HepG2 (cell line): Measurements from ENCODE around the gene CDH2. TPM values are rescaled to one million over a fixed set of nuclear protein-coding genes. Genes with fewer than 3 reads are reported as not detected.

ENCODE experiments used
- ATAC-seq: fragments of 200-7000 bp; cut with Tn5 transposase; 3 replicates; pipeline ENCODE4 v1.9.1; 2020; ENCODE audit warnings: mild to moderate bottlenecking, moderate library complexity
- BruUV-seq: library from RNA; stranded (reverse); fragments of 400-500 nt; replicated peaks from 2 replicates; lab custom pipeline; 2021; lab: Mats Ljungman, UMichigan
- CTCF ChIA-PET: fragments of 300-600 bp; formaldehyde crosslinking; extraction: SDS; loops from one replicate; lab custom pipeline; 2021; ENCODE audit warnings: low total read pairs, inconsistent platforms, low intra/inter-chr PET ratio; lab: Yijun Ruan, JAX
- POLR2A ChIA-PET: fragments of 350-600 bp; sonication (Branson Sonifier 250); formaldehyde crosslinking; loops from one replicate; lab custom pipeline; 2020; ENCODE audit warnings: antibody characterized with exemption, inconsistent platforms; lab: Yijun Ruan, JAX
- DNase-seq: peaks from one replicate; pipeline ENCODE4 v3.0.0-alpha.2; 2015; ENCODE audit warnings: low spot score
- FAIRE-seq: peaks from 3 replicates; lab custom pipeline; 2011; peaks lifted over from hg19 to GRCh38; lab: Jason Lieb, UNC
- H2AFZ ChIP-seq: one replicate; pipeline ENCODE4 v1.6.1; 2011; ENCODE audit warnings: low read length, inconsistent platforms
- H3K27ac ChIP-seq: fragments of 300-600 bp; 3 replicates; pipeline ENCODE4 v1.8.0; 2011; ENCODE audit warnings: mixed run types, mild to moderate bottlenecking, mixed read lengths, low read length, inconsistent platforms; ENCODE audit not compliant: insufficient read depth; ENCODE audit errors: extremely low read length
- H3K27me3 ChIP-seq, 2 experiments: fragments of 200-600 bp in 1 of 2; 2 replicates in 1 of 2; 3 replicates in 1 of 2; pipeline versions ENCODE4 v1.6.0 to v1.8.0; 2011; ENCODE audit warnings: low read length in 2 of 2, mild to moderate bottlenecking in 2 of 2, moderate library complexity in 2 of 2, inconsistent platforms in 1 of 2; ENCODE audit not compliant: insufficient read depth in 2 of 2, control insufficient read depth in 1 of 2
- H3K36me3 ChIP-seq, 2 experiments: fragments of 200-600 bp in 1 of 2; replicated peaks in 1 of 2; 2 replicates in 1 of 2; 3 replicates in 1 of 2; pipeline versions ENCODE4 v1.5.1 to v1.8.0; 2011; ENCODE audit warnings: low read length in 2 of 2, inconsistent platforms in 1 of 2; ENCODE audit not compliant: insufficient read depth in 2 of 2, control insufficient read depth in 1 of 2
- H3K4me1 ChIP-seq: 2 replicates; pipeline ENCODE4 v1.5.1; 2012; ENCODE audit warnings: low read length, inconsistent platforms; ENCODE audit not compliant: insufficient read depth
- H3K4me2 ChIP-seq: 2 replicates; pipeline ENCODE4 v1.6.0; 2011; ENCODE audit warnings: low read depth, low read length, inconsistent platforms
- H3K4me3 ChIP-seq, 3 experiments: fragments of 200-600 bp in 1 of 3; sonication (generic), shearing (Covaris generic) in 1 of 3; replicated peaks in 1 of 3; 2 replicates each; pipeline ENCODE4 v1.5.1; 2011 to 2016; ENCODE audit warnings: low read length in 3 of 3, inconsistent platforms in 2 of 3, low read depth in 2 of 3, mild to moderate bottlenecking in 2 of 3, control low read depth in 1 of 3, mixed read lengths in 1 of 3; ENCODE audit not compliant: insufficient read depth in 1 of 3
- H3K79me2 ChIP-seq: one replicate; pipeline ENCODE4 v1.6.1; 2011; ENCODE audit warnings: low read length, inconsistent platforms; ENCODE audit not compliant: insufficient read depth
- H3K9ac ChIP-seq: 2 replicates; pipeline ENCODE4 v1.6.0; 2011; ENCODE audit warnings: mild to moderate bottlenecking, low read depth, low read length, inconsistent platforms; ENCODE audit not compliant: insufficient read depth
- H3K9me3 ChIP-seq: 2 replicates; pipeline ENCODE4 v1.5.1; 2012; ENCODE audit warnings: mild to moderate bottlenecking, low read length
- H4K20me1 ChIP-seq: 2 replicates; pipeline ENCODE4 v1.6.0; 2011; ENCODE audit warnings: inconsistent platforms, mild to moderate bottlenecking, low read length, moderate library complexity; ENCODE audit not compliant: insufficient read depth
- ASH2L ChIP-seq: fragments of 300-600, 200-600 bp; sonication (generic); IDR thresholded peaks from 2 replicates; pipeline ENCODE4 v1.7.0; 2017; ENCODE audit warnings: low read depth, mild to moderate bottlenecking, moderate library complexity, mixed read lengths, low read length; ENCODE audit not compliant: insufficient read length
- ATM ChIP-seq: fragments of 450-650 bp; IDR thresholded peaks from 2 replicates; pipeline ENCODE4 v1.7.1; 2017; ENCODE audit warnings: mild to moderate bottlenecking, borderline replicate concordance
- IRX3 ChIP-seq: sonication (generic); formaldehyde crosslinking; IDR thresholded peaks from 2 replicates; pipeline ENCODE4 v1.8.1; 2023; ENCODE audit warnings: mild to moderate bottlenecking, low read depth, missing genetic modification reagents, borderline replicate concordance
- NFATC3 ChIP-seq: sonication (generic); formaldehyde crosslinking; IDR thresholded peaks from 2 replicates; pipeline ENCODE4 v1.5.1; 2020; ENCODE audit warnings: mild to moderate bottlenecking, missing genetic modification reagents
- NFRKB ChIP-seq: fragments of 450-650 bp; IDR thresholded peaks from 2 replicates; pipeline ENCODE4 v1.6.1; 2017
- PAX8 ChIP-seq: sonication (generic); formaldehyde crosslinking; IDR thresholded peaks from 2 replicates; pipeline ENCODE4 v1.8.0; 2022; ENCODE audit warnings: mild to moderate bottlenecking, missing genetic modification reagents, borderline replicate concordance
- RELA ChIP-seq: sonication (generic); formaldehyde crosslinking; IDR thresholded peaks from 2 replicates; pipeline ENCODE4 v1.4.0; 2020; ENCODE audit warnings: missing genetic modification reagents
- SYNCRIP ChIP-seq: fragments of 200-400 bp; formaldehyde crosslinking; IDR thresholded peaks from 2 replicates; pipeline ENCODE4 v1.6.1; 2018; ENCODE audit warnings: mild to moderate bottlenecking, low read depth, low read length; ENCODE audit not compliant: insufficient read depth
- ZNF329 ChIP-seq: sonication (generic); formaldehyde crosslinking; IDR thresholded peaks from 2 replicates; pipeline ENCODE4 v1.9.0; 2021; ENCODE audit warnings: low read depth, mild to moderate bottlenecking, missing genetic modification reagents
- WGBS: methylation state at CpG from one replicate; pipeline ENCODE4 v1.1.6; 2017; ENCODE audit warnings: low lambda C conversion rate; 5-methylcytosine and 5-hydroxymethylcytosine counted together
- in situ Hi-C: cut with HindIII; loops from 2 replicates; pipeline ENCODE4 v1.10.0; 2017; ENCODE audit warnings: low pct_unique_long_range_greater_than_20kb; ENCODE audit not compliant: extremely low pct_ligation_motif_present
- intact Hi-C: fragments of 100-400 bp; cut with micrococcal nuclease; formaldehyde crosslinking; loops from one replicate; pipeline ENCODE4 v1.10.0; 2022; ENCODE audit not compliant: unreplicated experiment
- polyA plus RNA-seq, 8 experiments: library from polyadenylated mRNA; depleted of rRNA in 3 of 8; stranded (reverse) in 7 of 8; unstranded in 1 of 8; fragments of >200 nt; fragmentation: Illumina TruSeq in 4 of 8; extraction: Trizol in 4 of 8; gene quantifications; 2 replicates each; pipeline versions ENCODE4 v1.2.1 to v1.2.3, GENCODE V29; 2011 to 2016; ENCODE audit warnings: low read depth in 4 of 8, missing spikeins in 1 of 8, mixed read lengths in 1 of 8; ENCODE audit not compliant: insufficient read depth in 1 of 8
- total RNA-seq, 5 experiments: library from RNA; depleted of rRNA; stranded (reverse); fragments of >200 nt; fragmentation: Illumina TruSeq; extraction: Trizol; gene quantifications; 2 replicates each; pipeline ENCODE4 v1.2.3, GENCODE V29; 2016; ENCODE audit warnings: low read depth in 1 of 5

Gene CDH2
- total and polyA plus RNA-seq, 2 of the 13 experiments (the other 11 are each of a cell fraction or from before 2014, with no cell fraction given), result 18.6 to 36.1 TPM

DNA sequence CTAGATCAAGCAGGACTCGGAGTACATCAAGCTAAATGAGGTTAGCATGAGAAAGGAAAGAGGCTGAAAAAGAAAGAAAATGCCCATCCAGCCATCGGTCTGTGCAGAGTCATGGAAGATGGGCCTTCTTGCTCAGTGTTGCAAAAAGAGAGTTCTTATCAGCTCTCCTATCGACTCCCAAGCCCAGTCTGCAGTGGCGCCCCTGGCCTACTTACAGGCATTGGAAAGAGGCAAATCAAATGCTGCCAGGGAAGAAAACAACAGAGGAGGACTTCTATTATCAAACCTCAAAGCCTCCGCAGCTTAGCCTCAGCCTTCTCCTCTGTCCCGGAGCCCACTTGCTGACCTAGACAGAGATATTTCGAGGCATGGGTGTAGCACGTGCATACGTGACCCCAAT is 66.0 kb downstream of the CDH2 start:
- ATAC-seq, result no peak
- DNase-seq, result no peak
- intact Hi-C loops (no loop called here), in situ Hi-C loops (no loop called here)
- H3K27ac ChIP-seq, result no peak overlapping the region
- H3K4me3 ChIP-seq, result no peak overlapping the region
- H4K20me1 ChIP-seq, result no peaks in the 10 kb centered on the region
- CTCF ChIA-PET, result no interaction called here
- no peak overlapping the region for H3K9ac ChIP-seq
- no peaks in the 10 kb centered on the region for H3K9me3 ChIP-seq
- TF ChIP-seq SYNCRIP (no peak), PAX8 (CRISPR knock-in tag) (no peak), ASH2L (no peak), RELA (CRISPR knock-in tag) (no peak), IRX3 (CRISPR knock-in tag) (no peak), NFRKB (no peak), ZNF329 (CRISPR knock-in tag) (no peak), NFATC3 (CRISPR knock-in tag) (no peak)
- H3K4me1 ChIP-seq, result peaks cover 60% of the 10 kb centered on the region
- H2AFZ ChIP-seq, result no peak overlapping the region
- H3K4me2 ChIP-seq, result no peak overlapping the region
- FAIRE-seq, result no peak
- H3K27me3 ChIP-seq, result no peaks in the 10 kb centered on the region
- POLR2A ChIA-PET, result no interaction called here
- H3K79me2 ChIP-seq, result peaks cover 16% of the 10 kb centered on the region
- no peaks in the 10 kb centered on the region for H3K36me3 ChIP-seq
- BruUV-seq, result no TSS peak
- 88% methylated on average over 9 of the region's 9 CpGs for WGBS

DNA sequence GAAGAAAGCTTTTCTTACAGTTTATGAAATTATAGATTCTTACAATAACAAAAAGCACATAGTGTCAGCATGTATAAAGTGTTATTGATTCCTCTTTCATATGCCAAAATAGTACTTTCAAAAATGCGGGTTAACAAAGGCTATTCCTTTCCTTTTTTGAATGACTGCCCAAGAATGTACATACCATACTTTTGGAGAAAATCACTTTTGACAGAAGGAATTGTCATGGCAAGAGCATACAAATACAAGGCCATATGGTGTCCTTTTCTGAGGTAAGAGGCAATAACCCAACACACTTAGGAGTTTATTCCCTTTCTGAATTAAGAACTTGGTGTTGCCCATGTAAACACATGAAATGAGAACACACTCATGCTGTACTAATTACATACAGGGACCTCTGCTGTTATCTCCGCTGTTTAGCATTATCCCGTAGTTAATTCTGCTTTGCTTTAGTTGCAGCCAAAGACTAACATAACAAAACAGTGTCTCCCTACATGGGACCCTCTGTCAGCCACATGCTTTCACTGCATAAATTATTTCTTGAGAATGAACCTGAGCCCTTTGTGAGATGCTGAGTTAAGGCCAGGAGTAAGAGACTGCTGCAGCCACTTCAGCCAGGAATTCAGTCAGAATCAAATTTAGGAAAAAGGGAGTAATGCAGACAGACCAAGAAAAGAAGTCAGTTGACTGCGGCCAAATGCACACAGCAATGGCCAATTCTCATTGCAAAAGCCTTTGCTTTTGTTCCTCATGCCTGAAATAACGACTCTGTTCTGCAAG is 67.0 kb downstream of the CDH2 start:
- no peak for ATAC-seq
- Histone ChIP-seq H3K4me2 (no peak overlapping the region), H3K27me3 (no peaks in the 10 kb centered on the region), H4K20me1 (no peaks in the 10 kb centered on the region), H3K27ac (no peak overlapping the region), H3K9ac (no peak overlapping the region), H3K9me3 (no peaks in the 10 kb centered on the region), H3K79me2 (peaks cover 16% of the 10 kb centered on the region), H3K4me1 (peaks cover 51% of the 10 kb centered on the region), H3K36me3 (no peaks in the 10 kb centered on the region), H3K4me3 (no peak overlapping the region), H2AFZ (no peak overlapping the region)
- intact Hi-C loops (loop anchor here (5.0 kb wide), 1 partner anchor 423 kb away; no protein-coding TSS in a partner anchor), in situ Hi-C loops (no loop called here)
- POLR2A ChIA-PET, result no interaction called here
- DNase-seq, result no peak
- TF ChIP-seq ATM, result no peak
- BruUV-seq, result no TSS peak
- no peak for FAIRE-seq
- 95% methylated on average over 5 of the region's 5 CpGs for WGBS
- CTCF ChIA-PET, result no interaction called here
